SIG-M5 treated with dmso at 0.1 percent for 504 hours (cell line): ENCODE results near the gene MEI4.
"Not testable (repeated sequence)": the region's sequence is repeated elsewhere in the genome, so short reads cannot be mapped to it uniquely, and the experiment has no call there.

Source experiments
- DNase-seq: peaks from one replicate; lab custom pipeline; 2025; ENCODE audit not compliant: unreplicated experiment; lab: John Stamatoyannopoulos, UW

The MEI4 gene

DNA sequence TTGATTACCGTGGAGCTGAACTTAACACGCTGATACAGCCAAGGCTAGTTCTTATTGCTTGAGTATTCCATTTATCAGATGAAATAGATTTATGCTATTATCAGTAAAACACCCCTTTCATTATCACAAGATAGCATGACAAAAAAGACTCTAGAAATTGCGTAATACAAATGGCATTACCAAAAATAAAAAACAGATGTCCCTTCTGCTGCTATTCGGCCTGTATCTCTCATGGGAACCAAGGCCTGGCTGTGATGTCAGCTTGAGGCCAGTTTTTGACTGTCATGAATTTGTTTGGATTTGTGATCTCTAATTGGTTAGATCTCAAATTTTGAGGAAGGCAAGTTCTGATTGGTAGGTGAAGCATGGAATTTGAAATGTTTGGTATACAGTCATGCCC lies 25.2 kb downstream of the MEI4 start:
- no peak for DNase-seq

- no peak for DNase-seq
Observed at GRCh38 chr6:77683515-77683914, 30.7 kb downstream of the MEI4 start.

- DNase-seq, result no peak
Observed at GRCh38 chr6:77686931-77687330, 34.1 kb downstream of the MEI4 start.

GRCh38 chr6:77688649-77689048 lies 35.8 kb downstream of the MEI4 start:
- no peak for DNase-seq

DNA sequence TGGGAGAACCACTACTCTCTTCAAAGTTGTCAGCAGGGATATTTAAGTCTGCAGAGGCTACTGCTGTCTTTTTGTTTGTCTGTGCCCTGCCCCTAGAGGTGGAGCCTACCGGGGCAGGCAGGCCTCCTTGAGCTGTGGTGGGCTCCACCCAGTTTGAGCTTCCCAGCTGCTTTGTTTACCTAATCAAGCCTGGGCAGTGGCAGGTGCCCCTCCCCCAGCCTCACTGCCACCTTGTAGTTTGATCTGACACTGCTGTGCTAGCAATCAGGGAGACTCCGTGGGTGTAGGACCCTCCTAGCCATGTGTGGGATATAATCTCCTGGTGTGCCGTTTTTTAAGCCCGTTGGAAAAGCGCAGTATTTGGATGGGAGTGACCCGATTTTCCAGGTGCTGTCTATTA lies 47.3 kb downstream of the MEI4 start:
- not testable (repeated sequence) for DNase-seq

- DNase-seq, result no peak
Observed at GRCh38 chr6:77707603-77708002, 54.8 kb downstream of the MEI4 start.

DNA sequence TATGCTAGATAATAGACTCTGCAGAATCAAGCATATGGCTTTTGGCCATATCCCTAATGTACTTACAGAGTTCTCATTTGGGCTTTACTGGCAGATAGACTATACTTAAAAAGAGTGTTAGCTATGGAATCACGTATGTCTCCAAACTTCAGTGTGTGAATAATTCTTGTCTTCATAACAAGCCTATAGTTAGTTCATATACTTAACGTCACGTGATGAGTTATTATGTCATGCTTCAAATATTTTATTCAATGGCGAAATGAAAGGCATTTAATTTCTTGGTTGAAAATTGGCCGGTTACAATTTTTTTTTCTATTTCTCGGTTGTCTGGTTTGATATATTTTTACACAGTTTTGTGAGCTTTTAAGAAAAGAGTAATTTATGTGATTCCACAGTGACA lies 62.7 kb downstream of the MEI4 start:
- DNase-seq, result no peak

DNA sequence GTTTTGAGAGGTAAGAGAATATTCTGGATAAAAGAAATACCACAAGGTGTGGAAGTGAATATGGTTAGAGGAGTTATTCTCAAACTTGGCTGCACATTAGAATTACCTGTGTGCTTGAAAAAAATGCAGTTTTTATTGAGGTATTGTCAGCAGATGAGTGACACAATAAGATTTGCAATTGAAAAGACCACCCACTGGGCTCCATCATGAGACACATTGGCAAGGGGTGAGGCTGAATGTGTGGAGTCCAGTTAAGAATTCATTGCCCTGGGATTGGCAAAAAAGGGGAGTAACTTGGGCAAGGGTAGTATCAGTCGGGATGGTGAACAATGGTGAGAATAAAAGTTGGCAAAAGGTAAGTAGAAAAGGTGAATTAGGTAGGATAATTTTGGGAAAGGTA lies 63.5 kb downstream of the MEI4 start:
- no peak for DNase-seq

- not testable (repeated sequence) for DNase-seq
Observed at GRCh38 chr6:77736010-77736409, 83.2 kb downstream of the MEI4 start.

GRCh38 chr6:77740380-77740779 lies 87.5 kb downstream of the MEI4 start:
- peak; percentile 3 for DNase-seq

- DNase-seq, result not testable (repeated sequence)
Observed at GRCh38 chr6:77752156-77752555, 99.3 kb downstream of the MEI4 start.

GRCh38 chr6:77762386-77762785 lies 109.5 kb downstream of the MEI4 start:
- DNase-seq, result no peak

DNA sequence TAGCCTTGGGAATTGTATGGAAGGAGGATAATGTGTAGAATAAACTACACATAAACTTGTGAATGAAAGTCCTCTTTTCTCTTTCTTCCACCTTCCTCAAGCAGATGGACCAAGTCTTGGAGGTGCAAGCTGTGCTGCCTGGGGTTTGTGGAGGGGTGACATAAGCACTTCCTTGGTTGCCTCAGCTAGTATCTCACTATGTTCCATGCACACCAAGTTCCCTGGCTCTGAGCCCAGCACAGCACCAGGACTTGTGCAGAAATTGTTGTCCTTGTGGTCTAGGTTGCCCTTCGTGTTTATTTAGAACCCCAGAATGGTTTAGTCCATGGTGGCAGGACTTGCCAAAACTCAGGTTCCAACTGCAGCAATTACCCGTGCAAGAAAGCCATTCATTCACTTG lies 110.3 kb downstream of the MEI4 start:
- DNase-seq, result no peak

- DNase-seq, result no peak
Observed at GRCh38 chr6:77764364-77764763, 111.5 kb downstream of the MEI4 start.

- DNase-seq, result no peak
Observed at GRCh38 chr6:77773157-77773822, 120.5 kb downstream of the MEI4 start.

DNA sequence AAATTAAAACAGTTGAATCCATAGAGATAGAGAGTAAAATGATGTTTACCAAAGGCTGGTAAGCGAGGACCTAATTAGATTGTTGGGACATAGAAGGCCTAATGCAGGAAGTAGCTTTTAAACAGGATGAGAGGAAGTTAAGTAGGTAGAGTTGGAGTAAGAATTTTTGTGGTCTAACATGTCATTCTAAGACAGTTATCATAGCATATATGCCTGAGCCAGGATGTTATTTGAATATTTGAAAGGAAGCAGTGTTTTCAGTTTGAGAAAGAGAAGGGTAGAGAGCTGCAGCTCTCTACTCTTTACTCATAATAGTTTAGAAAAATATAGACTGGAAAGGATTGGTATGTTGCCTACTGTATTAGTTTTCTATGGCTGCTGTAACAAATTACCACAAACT lies 121.6 kb downstream of the MEI4 start:
- DNase-seq, result no peak

- DNase-seq, result no peak
Observed at GRCh38 chr6:77776441-77776840, 123.6 kb downstream of the MEI4 start.

DNA sequence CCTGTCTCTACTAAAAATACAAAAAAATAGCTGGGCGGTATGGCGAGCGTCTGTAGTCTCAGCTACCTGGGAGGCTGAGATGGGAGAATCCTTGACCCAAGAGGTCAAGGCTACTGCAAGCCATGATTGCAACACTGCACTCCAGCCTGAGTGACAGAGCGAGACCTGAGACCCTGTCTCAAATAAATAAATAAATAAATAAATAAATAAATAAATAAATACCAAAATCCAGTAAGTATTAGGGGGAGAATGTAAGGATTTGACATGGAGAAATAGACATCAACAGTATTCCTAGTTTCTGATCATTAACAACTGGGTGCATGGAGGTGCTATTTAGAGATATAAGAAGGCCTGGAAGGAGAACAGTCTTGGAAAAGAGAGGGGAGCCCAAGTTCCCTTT lies 125.7 kb downstream of the MEI4 start:
- no peak for DNase-seq

GRCh38 chr6:77786935-77787629 lies 134.2 kb downstream of the MEI4 start:
- DNase-seq, result no peak

DNA sequence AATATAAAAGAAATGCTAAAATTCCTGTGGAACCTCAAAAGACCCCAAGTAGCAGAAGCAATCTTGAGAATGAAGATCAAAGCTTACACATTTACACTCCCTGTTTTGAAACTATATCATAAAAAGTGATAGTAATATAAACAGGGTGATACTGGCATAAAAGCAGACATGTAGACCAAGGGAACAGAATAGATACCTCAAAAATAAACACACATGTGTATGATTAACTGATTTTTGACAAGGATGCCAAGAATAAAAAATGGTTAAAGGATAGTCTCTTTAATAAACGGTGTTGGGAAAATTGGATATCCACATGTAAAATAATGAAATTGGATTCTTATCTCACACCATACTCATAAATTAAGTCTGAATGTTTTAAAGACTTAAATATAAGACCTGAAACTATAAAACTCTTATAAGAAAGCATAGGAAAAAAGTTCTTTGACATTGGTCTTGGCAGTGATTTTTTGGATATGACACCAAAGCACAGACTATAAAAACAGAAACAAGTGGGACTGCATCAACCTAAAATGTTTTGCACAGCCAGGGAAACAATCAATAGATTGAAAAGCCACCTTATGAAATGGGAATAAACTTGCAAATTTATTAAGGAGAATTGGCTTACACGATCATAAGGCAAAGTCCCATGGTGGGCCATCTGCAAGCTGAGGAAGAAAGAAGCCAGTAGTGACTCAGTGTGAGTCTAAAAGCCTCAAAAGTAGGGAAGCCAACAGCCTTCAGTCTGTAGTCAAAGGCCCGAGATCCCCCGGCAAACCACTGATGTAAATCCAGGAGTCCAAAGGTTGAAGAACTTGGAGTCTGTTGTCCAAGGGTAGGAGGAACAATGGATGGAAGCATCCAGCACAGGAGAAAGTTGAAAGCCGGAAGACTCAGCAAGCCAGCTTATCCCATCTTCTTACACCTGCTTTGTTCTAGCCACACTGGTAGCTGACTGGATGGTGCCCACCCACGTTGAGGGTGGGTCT lies 144.3 kb downstream of the MEI4 start:
- no peak for DNase-seq

GRCh38 chr6:77812304-77812703 lies 159.5 kb downstream of the MEI4 start:
- no peak for DNase-seq

GRCh38 chr6:77813090-77813489 lies 160.3 kb downstream of the MEI4 start:
- no peak for DNase-seq
